Urinary bladder (tissue), 4 donors: ENCODE data around the gene HOXD8. TPM values are rescaled to one million over a fixed set of nuclear protein-coding genes. Genes with fewer than 3 reads are reported as not detected.

Experiments
- DNase-seq: peaks from one replicate; pipeline ENCODE4 v3.0.0-alpha.2; 2015; ENCODE audit errors: extremely low spot score
- H3K27ac ChIP-seq: one replicate; pipeline ENCODE4 v1.5.1; 2013; ENCODE audit warnings: low read depth, mild to moderate bottlenecking, moderate library complexity
- H3K36me3 ChIP-seq: one replicate; pipeline ENCODE4 v1.6.1; 2013; ENCODE audit warnings: mild to moderate bottlenecking, moderate library complexity; ENCODE audit not compliant: insufficient read depth
- H3K4me1 ChIP-seq: one replicate; pipeline ENCODE4 v1.6.1; 2013; ENCODE audit warnings: mild to moderate bottlenecking, moderate library complexity; ENCODE audit not compliant: insufficient read depth
- H3K4me3 ChIP-seq: one replicate; pipeline ENCODE4 v1.5.1; 2013; ENCODE audit warnings: low read depth, low read length
- WGBS: extraction: QIAGEN DNeasy Blood & Tissue Kit; methylation state at CpG from one replicate; pipeline ENCODE4 v1.1.7; 2013; 5-methylcytosine and 5-hydroxymethylcytosine counted together
- polyA plus RNA-seq: library from polyadenylated mRNA; stranded (reverse); fragments of 200-250 nt; gene quantifications from one replicate; pipeline ENCODE4 v1.2.3, GENCODE V29; 2013
- total RNA-seq: library from RNA; depleted of rRNA; stranded (reverse); fragments of >200 nt; gene quantifications from one replicate; pipeline ENCODE4 v1.2.3, GENCODE V29; 2014
- donor health status: healthy with polysubstance abuse.
- donor health status: healthy.

The HOXD8 gene
- total and polyA plus RNA-seq, 2 donors, result 7.0 to 12.3 TPM

DNA sequence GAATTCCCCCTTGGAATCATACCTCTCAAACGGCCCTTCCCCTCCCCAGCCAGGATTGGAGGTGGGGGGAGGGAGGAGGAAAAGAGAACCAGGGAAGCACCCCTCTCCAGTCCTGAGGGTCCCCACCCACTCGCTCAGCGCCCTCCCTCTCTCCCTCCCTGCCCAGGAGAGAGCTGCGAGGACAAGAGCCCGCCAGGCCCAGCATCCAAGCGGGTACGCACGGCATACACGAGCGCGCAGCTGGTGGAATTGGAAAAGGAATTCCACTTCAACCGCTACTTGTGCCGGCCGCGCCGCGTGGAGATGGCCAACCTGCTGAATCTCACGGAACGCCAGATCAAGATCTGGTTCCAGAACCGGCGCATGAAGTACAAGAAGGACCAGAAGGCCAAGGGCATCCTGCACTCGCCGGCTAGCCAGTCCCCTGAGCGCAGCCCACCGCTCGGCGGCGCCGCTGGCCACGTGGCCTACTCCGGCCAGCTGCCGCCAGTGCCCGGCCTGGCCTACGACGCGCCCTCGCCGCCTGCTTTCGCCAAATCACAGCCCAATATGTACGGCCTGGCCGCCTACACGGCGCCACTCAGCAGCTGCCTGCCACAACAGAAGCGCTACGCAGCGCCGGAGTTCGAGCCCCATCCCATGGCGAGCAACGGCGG, 42.0 kb downstream of the HOXD8 start:
- no peaks in the 10 kb centered on the region for H3K4me1 ChIP-seq
- no peak for DNase-seq
- no peak overlapping the region for H3K27ac ChIP-seq
- no peak overlapping the region for H3K4me3 ChIP-seq
- H3K36me3 ChIP-seq, result no peaks in the 10 kb centered on the region
- 11% methylated on average over 51 of the region's 51 CpGs for WGBS

DNA sequence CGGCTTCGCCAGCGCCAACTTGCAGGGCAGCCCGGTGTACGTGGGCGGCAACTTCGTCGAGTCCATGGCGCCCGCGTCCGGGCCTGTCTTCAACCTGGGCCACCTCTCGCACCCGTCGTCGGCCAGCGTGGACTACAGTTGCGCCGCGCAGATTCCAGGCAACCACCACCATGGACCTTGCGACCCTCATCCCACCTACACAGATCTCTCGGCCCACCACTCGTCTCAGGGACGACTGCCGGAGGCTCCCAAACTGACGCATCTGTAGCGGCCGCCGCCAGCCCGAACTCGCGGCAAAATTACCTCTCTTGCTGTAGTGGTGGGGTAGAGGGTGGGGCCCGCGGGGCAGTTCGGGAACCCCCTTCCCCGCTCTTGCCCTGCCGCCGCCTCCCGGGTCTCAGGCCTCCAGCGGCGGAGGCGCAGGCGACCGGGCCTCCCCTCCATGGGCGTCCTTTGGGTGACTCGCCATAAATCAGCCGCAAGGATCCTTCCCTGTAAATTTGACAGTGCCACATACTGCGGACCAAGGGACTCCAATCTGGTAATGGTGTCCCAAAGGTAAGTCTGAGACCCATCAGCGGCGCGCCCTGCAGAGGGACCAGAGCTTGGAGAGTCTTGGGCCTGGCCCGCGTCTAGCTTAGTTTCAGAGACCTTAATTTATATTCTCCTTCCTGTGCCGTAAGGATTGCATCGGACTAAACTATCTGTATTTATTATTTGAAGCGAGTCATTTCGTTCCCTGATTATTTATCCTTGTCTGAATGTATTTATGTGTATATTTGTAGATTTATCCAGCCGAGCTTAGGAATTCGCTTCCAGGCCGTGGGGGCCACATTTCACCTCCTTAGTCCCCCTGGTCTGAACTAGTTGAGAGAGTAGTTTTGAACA, 42.7 kb downstream of the HOXD8 start:
- Histone ChIP-seq H3K27ac (no peak overlapping the region), H3K4me3 (no peak overlapping the region), H3K36me3 (no peaks in the 10 kb centered on the region), H3K4me1 (no peaks in the 10 kb centered on the region)
- no peak for DNase-seq
- WGBS, result 22% methylated on average over 60 of the region's 60 CpGs

DNA sequence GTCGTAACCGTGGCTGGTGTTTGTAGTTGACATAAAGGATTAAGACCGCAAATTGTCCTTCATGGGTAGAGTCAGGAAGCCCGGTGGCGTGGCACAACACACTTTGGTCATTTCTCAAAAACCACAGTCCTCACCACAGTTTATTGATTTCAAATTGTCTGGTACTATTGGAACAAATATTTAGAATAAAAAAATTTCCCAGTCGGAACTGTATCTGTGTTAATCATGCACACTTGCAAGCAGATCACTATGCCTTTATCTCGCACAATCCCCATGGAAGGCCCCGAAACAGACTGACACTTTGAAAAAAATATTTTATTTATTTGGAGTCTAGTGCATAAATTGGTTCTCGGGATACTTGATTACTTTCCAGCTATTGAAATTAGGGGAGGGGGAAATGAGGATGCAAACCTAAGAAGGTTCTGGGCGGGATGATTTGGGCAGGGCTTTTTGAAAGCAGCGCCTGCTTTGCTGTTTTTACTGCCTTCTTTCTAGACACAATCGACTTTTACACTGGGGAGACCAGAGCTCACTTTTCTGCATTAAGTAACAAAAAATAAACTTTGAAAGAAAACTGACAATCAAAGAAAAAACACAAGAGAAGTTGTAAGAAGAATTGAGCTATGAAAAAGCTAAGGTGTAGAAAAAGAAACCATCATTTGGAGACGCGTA, 43.5 kb downstream of the HOXD8 start:
- Histone ChIP-seq H3K4me3 (no peak overlapping the region), H3K4me1 (no peaks in the 10 kb centered on the region), H3K36me3 (no peaks in the 10 kb centered on the region), H3K27ac (no peak overlapping the region)
- DNase-seq, result no peak
- 41% methylated on average over 14 of the region's 14 CpGs for WGBS

DNA sequence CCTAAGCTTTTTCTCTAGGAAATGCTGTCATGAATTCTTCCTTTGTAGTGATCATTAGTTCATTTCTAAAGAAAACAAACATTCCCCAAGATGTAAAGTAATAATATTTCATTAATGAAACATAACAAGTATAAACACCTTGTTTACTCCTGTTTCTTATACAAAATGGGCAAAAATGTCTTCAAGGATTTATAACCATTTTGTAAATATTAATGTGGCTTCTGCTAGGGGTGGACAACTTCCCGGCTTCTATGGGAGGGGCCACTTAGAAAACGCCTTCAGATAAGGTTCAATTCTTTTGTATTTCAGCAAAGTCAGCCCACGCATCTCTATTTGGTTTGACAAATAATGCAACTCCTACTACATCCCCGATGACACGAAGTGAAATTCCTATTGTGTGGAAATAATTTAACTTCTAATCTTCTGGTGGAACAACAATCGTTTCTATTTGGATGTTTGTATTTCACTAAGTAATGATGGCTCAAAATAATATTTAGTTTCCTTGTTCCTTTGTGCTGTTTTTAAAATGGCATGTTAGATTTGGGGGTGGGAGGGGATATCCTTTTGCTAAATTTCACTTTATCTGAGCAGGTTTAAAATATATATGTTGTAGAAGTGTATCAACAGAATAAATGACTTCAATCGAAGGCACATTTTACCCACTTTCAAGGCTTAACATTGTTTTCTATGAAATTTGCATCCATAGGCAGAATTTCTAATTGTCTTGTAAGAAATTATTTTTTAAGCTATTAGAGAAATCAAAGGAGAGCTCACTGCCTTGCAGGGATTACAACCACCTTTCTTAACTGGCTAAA, 44.3 kb downstream of the HOXD8 start:
- no peaks in the 10 kb centered on the region for H3K4me1 ChIP-seq
- WGBS, result 28% methylated on average over 7 of the region's 7 CpGs
- no peaks in the 10 kb centered on the region for H3K36me3 ChIP-seq
- no peak for DNase-seq
- no peak overlapping the region for H3K27ac ChIP-seq
- H3K4me3 ChIP-seq, result no peak overlapping the region

DNA sequence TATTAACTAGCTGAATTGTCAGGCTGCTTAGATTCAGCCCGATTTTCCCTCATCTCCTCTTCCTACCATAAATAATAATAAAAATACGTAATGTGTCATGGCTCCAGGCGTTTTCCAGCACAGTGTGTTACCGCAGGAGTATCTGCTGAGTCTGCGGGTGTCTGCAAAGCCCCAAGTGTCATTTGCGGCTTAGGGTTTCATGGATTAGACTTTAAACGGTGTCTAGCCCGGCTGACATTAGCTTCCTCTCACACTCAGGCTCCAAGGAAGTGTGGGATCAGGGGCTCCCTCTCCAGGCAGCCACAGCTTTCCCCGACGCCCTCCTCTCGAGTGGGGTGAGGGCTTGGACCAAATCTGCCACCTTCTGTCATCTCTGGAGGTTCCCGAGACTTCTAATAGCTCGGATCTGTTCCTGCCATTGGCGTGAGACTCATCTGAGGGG, 44.9 kb downstream of the HOXD8 start:
- no peaks in the 10 kb centered on the region for H3K36me3 ChIP-seq
- H3K27ac ChIP-seq, result no peak overlapping the region
- no peaks in the 10 kb centered on the region for H3K4me1 ChIP-seq
- no peak overlapping the region for H3K4me3 ChIP-seq
- no peak for DNase-seq
- WGBS, result 18% methylated on average over 14 of the region's 14 CpGs

DNA sequence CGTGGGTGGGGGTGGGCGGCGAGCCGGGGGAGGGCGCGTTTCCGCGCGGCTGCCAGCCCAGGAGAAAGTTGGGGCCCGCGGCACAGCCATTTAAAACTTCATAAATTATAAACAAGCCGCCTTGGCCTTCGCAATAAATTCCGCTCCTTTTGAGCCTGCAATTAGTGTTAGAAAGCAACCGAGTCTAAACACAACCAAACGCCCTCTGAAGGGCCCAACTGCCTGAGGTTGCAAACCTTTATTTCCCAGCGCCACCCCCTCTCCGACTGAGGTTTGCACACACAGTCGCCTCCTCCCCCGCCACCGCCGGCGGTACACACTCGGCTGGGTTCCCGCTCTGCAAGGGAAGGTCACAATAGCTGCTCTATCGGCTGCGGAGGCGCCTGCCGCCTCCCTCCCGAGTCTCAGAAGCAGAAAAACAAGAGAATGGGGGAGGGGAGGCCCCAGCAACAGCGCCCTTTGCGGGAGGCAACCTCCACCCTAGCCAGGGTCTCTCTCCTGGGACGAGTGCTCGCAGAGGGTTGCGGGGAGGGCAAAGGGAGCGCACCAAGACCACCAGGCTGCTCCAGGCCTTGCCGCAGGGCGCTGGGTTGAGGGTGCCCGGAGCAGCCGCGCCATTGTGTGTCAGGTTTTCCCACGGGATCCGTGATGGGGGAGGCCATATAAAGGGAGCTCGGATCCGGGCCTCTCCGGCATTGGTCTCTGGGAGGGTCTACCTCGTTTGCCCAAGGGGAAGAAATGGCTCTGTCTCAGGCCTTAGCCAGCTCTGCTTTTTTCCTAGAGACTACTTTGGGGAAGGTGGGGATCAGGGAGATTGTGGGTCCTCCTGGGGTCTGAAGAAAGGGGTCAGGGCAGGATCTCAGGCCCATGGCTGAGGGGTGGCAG, 45.6 kb downstream of the HOXD8 start:
- 31% methylated on average over 47 of the region's 47 CpGs for WGBS
- no peak overlapping the region for H3K27ac ChIP-seq
- no peak for DNase-seq
- H3K36me3 ChIP-seq, result no peaks in the 10 kb centered on the region
- no peaks in the 10 kb centered on the region for H3K4me1 ChIP-seq
- H3K4me3 ChIP-seq, result no peak overlapping the region

DNA sequence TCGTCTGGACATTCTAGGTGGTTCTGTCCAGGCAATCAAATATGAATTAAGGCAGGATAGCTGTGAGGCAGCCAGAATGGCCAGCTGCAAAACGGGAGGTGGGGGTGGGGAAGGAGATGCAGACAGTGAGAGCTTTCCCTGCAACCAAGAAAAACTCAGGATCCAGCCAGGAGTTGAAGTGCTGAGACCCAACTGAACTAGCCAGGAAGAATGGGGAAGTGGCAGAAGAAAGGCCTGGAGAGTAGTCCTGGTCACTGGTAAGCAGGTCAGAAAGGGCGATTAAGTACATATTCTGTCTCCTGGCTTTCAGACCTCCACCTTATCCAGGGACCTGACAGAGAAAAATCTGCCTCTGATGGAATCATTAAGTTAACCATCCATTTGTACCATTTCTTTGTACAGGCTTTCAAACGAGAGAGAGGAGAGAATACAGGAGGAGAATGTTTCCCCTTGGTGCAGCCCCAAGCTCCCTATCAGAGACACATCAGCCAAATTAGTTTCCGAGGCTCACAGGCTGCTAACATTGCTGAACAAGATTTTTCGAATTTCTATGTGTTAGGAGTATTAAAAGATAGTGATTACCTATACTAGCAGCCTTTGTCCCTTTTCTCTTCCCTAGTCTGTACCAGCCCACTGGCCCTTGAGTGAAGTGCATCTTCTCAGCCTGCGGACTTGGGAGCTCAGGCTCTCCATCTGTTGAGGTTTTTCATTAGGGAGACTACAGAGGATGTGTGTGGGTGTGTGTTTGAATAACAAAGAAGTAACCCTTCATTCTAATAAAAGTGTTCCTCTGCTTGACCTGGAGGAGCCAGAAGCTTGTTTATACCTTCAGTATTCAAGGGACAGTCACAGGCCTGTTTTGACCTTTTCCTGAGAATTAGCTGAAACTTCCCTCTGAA, 46.5 kb downstream of the HOXD8 start:
- H3K4me3 ChIP-seq, result no peak overlapping the region
- H3K4me1 ChIP-seq, result no peaks in the 10 kb centered on the region
- H3K27ac ChIP-seq, result no peak overlapping the region
- WGBS, result 85% methylated on average over 7 of the region's 7 CpGs
- H3K36me3 ChIP-seq, result no peaks in the 10 kb centered on the region
- no peak for DNase-seq

DNA sequence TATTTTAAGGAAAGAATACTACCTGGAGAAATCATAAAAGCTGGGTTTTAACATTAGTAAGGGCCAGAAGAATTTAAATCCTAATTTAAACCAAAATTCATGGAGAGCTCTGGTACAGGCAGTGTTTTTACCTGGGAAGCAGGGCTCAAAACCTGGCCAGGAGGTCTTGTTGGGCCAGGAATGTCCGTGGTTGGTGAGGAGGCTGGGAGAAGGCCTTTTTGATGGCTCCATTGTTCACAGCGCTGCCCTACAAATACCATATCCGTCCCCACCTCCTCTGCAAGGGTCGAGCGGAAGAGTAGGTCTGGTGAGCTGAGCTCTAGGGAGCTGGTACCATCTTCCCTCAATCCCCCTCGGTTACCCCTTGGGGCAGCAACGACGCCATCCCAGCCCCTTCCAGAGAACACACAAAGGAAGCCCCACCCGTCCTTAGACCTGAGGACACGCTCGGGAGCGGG, 48.1 kb downstream of the HOXD8 start:
- DNase-seq, result no peak
- WGBS, result 16% methylated on average over 12 of the region's 12 CpGs
- H3K4me1 ChIP-seq, result no peaks in the 10 kb centered on the region
- peak overlapping the region; percentile 66 for H3K27ac ChIP-seq
- peak overlapping the region; percentile 28 for H3K4me3 ChIP-seq
- H3K36me3 ChIP-seq, result no peaks in the 10 kb centered on the region

DNA sequence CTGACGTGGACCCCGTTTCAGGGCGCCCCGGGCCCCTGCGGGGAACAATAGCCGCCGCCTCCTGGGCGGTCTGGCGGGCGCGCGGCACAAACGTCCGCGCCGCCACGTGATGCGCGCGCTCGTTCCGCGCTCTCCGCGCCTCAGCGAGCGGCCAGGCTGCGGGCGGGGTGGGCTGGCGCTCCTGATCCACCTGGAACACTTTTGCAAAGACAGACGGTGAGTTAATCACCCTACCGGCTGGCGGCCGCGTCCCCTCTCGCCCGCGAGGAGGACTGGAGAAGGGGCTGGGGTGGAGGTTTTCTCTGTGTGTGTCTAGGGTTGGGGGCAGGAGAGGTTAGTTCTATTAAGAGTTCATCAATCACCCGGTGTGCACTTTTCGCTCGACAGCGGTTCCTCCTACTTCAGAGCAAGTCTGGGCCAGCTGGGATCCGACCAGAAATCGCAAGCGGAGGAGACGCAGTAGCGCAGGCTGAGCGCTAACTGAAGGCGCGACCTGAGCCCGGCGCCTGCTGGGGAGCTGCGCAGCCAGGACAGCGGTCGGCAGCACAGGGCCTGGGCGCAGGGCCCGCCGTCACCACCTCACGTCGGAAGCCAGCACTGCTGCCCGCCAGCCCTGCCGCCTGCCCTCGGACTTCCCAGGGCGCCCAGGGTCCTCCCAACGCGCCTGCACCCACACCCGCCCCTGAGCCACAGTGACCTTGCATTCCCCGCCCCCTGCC, 48.7 kb downstream of the HOXD8 start:
- Histone ChIP-seq H3K4me1 (no peaks in the 10 kb centered on the region), H3K36me3 (no peaks in the 10 kb centered on the region), H3K27ac (peak overlapping the region; percentile 83), H3K4me3 (peak overlapping the region; percentile 28)
- 3% methylated on average over 68 of the region's 68 CpGs for WGBS
- DNase-seq, result no peak

DNA sequence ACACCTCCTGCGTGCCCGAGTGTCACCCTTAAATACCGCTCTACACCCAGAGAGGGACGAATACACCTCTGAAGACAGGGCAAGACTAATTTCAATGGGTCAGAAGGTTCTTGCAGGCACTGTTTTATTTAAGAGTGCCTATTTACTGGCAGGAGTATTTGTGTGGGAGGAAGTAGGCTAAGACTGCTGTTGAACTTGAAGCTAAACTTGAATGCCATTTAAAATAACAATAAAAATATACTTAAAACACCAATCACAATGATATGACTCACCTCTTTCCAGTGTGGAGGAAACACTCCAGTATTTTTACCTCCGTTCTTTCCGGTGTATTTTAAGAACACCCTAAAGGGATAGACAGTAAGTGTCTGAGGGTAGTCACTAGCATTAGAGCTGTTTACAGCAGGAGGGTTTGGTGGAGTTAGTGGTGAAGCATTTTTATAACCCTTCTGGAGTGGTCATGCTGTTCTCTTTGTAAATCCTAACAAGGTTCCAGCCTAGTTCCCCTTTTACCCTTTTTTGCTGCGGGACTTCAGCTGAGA, 49.3 kb downstream of the HOXD8 start:
- Histone ChIP-seq H3K27ac (peak overlapping the region; percentile 83), H3K4me3 (peak overlapping the region; percentile 28), H3K36me3 (no peaks in the 10 kb centered on the region), H3K4me1 (no peaks in the 10 kb centered on the region)
- no peak for DNase-seq
- 27% methylated on average over 7 of the region's 7 CpGs for WGBS

DNA sequence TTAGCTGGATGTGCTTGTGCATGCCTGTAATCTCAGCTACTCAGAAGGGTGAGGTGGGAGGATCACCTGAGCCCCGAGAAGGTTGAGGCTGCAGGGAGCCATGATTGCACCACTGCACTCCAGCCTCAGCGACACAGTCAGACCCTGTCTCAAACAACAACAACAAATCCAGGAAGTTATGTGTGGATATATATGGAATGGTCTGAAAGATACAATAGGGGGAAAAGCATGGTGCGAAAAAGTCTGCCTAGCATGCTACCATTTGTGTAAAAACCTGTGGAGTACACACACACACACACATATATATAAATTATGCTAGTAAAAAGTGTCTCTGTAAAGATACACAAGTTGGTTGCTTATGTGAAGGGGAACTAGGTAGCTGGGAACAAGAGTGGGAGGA, 52.0 kb downstream of the HOXD8 start:
- WGBS, result 77% methylated on average over 3 of the region's 3 CpGs
- DNase-seq, result no peak

More for the DNA sequence above, 52.0 kb downstream of the HOXD8 start:
- no peaks in the 10 kb centered on the region for H3K4me1 ChIP-seq
- no peak overlapping the region for H3K27ac ChIP-seq
- no peaks in the 10 kb centered on the region for H3K36me3 ChIP-seq
- H3K4me3 ChIP-seq, result no peak overlapping the region
